GM18517 (cell line): ENCODE measurements around the gene AGBL3.

Experiments
- ATAC-seq: cut with Tn5 transposase; IDR thresholded peaks from one replicate; pipeline ENCODE4 v1.9.1; 2021; ENCODE audit warnings: mild to moderate bottlenecking, moderate library complexity; ENCODE audit not compliant: unreplicated experiment

AGBL3 gene

DNA sequence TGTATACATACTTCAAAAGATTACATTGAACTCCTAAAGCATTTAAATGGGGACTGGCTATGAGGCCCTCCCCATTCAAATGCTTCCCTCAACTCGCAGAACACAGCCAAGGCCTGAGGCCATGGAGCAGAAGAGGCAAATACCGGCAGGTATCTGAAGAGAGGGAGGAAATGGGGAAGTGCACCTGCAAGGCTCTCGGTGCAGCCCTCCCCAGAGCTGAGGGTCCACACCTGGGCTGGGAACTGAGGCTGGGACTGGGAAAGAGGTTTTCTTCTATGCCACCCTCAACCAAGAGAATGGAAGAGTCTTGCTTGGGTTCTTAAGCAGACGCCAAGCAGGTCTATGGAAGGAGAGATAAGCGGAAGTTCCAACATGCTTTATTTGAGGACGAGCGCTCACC is 197.2 kb downstream of the AGBL3 start:
- no peak for ATAC-seq

DNA sequence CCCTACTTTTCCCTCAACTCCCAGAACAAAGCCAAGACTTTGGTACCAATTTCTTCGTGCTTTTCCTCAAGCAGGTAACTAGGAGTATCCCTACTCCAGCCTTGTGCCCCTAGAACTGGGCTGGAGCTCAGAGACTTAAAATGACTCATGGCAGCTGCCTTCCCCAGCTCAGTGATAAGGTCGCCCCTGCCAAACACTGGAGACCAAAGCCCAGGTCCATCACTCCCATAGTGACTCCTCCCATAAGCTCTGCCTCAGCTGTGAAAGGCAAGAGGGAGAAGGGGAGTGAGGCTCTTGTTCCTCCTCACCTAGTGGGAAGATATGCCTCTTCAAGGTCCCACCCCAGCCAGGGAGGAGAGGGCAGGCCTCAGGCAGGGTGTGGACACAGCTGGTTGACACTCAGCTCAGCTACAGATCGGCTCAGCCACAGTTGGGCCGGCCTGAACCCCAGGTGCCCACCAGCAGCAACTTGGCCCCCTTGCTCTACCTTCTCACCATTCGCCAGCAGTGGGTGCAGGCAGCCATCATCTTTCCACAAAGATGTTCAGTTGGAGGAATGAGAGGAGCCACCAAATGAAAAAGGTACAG is 198.0 kb downstream of the AGBL3 start:
- ATAC-seq = no peak
